Measurements from ENCODE around the gene SDF4.

GRCh38 chr1:1243266-1243660 is 11.5 kb upstream of the SDF4 start:
- TF ChIP-seq CTCF (IDR thresholded peaks at IDR 0.05; ENCODE audit: low read length) (no peak), EZH2 (IDR thresholded peaks at IDR 0.05; ENCODE audit: borderline replicate concordance, low read length) (no peak)

Data from OCI-LY1 (cell line).